ENCODE data around the gene TEC.
A peak's percentile ranks its signal among the peaks of the same experiment; 100 is the strongest.
"Not testable (repeated sequence)": the region's sequence is repeated elsewhere in the genome, so short reads cannot be mapped to it uniquely, and the experiment has no call there.

The TEC gene

GRCh38 chr4:48196758-48197504 lies 72.7 kb downstream of the TEC start:
- DNase-seq (ENCODE audit: low read depth, low spot score), result no peak

GRCh38 chr4:48195853-48196252 lies 73.8 kb downstream of the TEC start:
- DNase-seq (ENCODE audit: low read depth, low spot score), result no peak

GRCh38 chr4:48195374-48195773 lies 74.3 kb downstream of the TEC start:
- no peak for DNase-seq (ENCODE audit: low read depth, low spot score)

- DNase-seq (ENCODE audit: low read depth, low spot score), result no peak
Measured at GRCh38 chr4:48194971-48195370, 74.7 kb downstream of the TEC start.

GRCh38 chr4:48193921-48194468 lies 75.6 kb downstream of the TEC start:
- no peak for DNase-seq (ENCODE audit: low read depth, low spot score)

- DNase-seq (ENCODE audit: low read depth, low spot score), result no peak
Measured at GRCh38 chr4:48193096-48193836, 76.4 kb downstream of the TEC start.

GRCh38 chr4:48191758-48192157 lies 77.9 kb downstream of the TEC start:
- DNase-seq (ENCODE audit: low read depth, low spot score), result no peak

- no peak for DNase-seq (ENCODE audit: low read depth, low spot score)
Measured at GRCh38 chr4:48190839-48191238, 78.8 kb downstream of the TEC start.

- DNase-seq (ENCODE audit: low read depth, low spot score), result no peak
Measured at GRCh38 chr4:48189731-48190130, 79.9 kb downstream of the TEC start.

GRCh38 chr4:48188390-48188789 lies 81.2 kb downstream of the TEC start:
- DNase-seq (ENCODE audit: low read depth, low spot score), result no peak

GRCh38 chr4:48187813-48188212 lies 81.8 kb downstream of the TEC start:
- no peak for DNase-seq (ENCODE audit: low read depth, low spot score)

- not testable (repeated sequence) for DNase-seq (ENCODE audit: low read depth, low spot score)
Measured at GRCh38 chr4:48187066-48187465, 82.6 kb downstream of the TEC start.

GRCh38 chr4:48186394-48186793 lies 83.2 kb downstream of the TEC start:
- DNase-seq (ENCODE audit: low read depth, low spot score), result not testable (repeated sequence)

GRCh38 chr4:48184882-48185281 lies 84.8 kb downstream of the TEC start:
- DNase-seq (ENCODE audit: low read depth, low spot score), result no peak

GRCh38 chr4:48180234-48180633 lies 89.4 kb downstream of the TEC start:
- no peak for DNase-seq (ENCODE audit: low read depth, low spot score)

- DNase-seq (ENCODE audit: low read depth, low spot score), result no peak
Measured at GRCh38 chr4:48178931-48179330, 90.7 kb downstream of the TEC start.

- no peak for DNase-seq (ENCODE audit: low read depth, low spot score)
Measured at GRCh38 chr4:48175806-48176205, 93.8 kb downstream of the TEC start.

GRCh38 chr4:48175328-48175727 lies 94.3 kb downstream of the TEC start:
- peak; percentile 27 for DNase-seq (ENCODE audit: low read depth, low spot score)

- peak; percentile 58 for DNase-seq (ENCODE audit: low read depth, low spot score)
Measured at GRCh38 chr4:48173056-48173991, 96.3 kb downstream of the TEC start.

- no peak for DNase-seq (ENCODE audit: low read depth, low spot score)
Measured at GRCh38 chr4:48172651-48173050, 97.0 kb downstream of the TEC start.

- no peak for DNase-seq (ENCODE audit: low read depth, low spot score)
Measured at GRCh38 chr4:48169636-48170035, 100.0 kb downstream of the TEC start.
